Measurements from ENCODE around the gene NFX1. TPM values are rescaled to one million over a fixed set of nuclear protein-coding genes. Genes with fewer than 3 reads are reported as not detected.

Gene NFX1
- polyA plus RNA-seq, 1 donor (not counting 4 experiments of a cell fraction or from before 2014, with no cell fraction given), result 28.1 TPM

GRCh38 chr9:33288828-33289483 is 1.4 kb upstream of the NFX1 start:
- peaks cover 5 to 7% of the 10 kb centered on the region in 2 experiments for H3K36me3 ChIP-seq (ENCODE audit: control insufficient read depth in 2 of 2, extremely low read depth in 1 of 2, insufficient read depth in 2 of 2, low read length in 2 of 2)
- no peak overlapping the region for H3K4me2 ChIP-seq (ENCODE audit: control insufficient read depth, extremely low read depth, insufficient read depth, low read depth, low read length)
- TF ChIP-seq EZH2 (IDR thresholded peaks at IDR 0.05; ENCODE audit: low read length) (no peak), CTCF (optimal IDR thresholded peaks at IDR 0.05 in 1 of 3, IDR thresholded peaks at IDR 0.05 in 1 of 3, conservative IDR thresholded peaks at IDR 0.05 in 1 of 3; ENCODE audit: extremely low read depth in 1 of 3, insufficient read depth in 2 of 3, low read length in 3 of 3) (no peak)
- H3K79me2 ChIP-seq (ENCODE audit: control insufficient read depth, insufficient read depth, low read length), result peaks cover 27% of the 10 kb centered on the region
- no peaks in the 10 kb centered on the region for H3K4me1 ChIP-seq (ENCODE audit: control insufficient read depth, extremely low read depth, insufficient read depth, low read length)
- peak overlapping the region; percentile 100 for H3K27ac ChIP-seq (ENCODE audit: control insufficient read depth, insufficient read depth, low read length)
- no peak overlapping the region for H2AFZ ChIP-seq (ENCODE audit: control insufficient read depth, low read length)
- H3K9ac ChIP-seq (ENCODE audit: control insufficient read depth, extremely low read depth, insufficient read depth, low read length), result peak overlapping the region; percentile 100
- no peaks in the 10 kb centered on the region for H3K9me1 ChIP-seq (ENCODE audit: control insufficient read depth, extremely low read depth, insufficient read depth, low read length)
- no peaks in the 10 kb centered on the region for H4K20me1 ChIP-seq (ENCODE audit: control insufficient read depth, extremely low read depth, insufficient read depth, low read length)
- dilution Hi-C loops (cut with MboI; ENCODE audit: extremely low pct_ligation_motif_present, low sequenced_read_pairs), result no loop called here
- H3K4me3 ChIP-seq (ENCODE audit: control insufficient read depth in 2 of 3, extremely low read depth in 1 of 3, insufficient read depth in 2 of 3, low read depth in 1 of 3, low read length in 3 of 3), result no peak overlapping the region
- FAIRE-seq (no peak), DNase-seq (ENCODE audit: low read depth, low spot score) (no peak)
- no peaks in the 10 kb centered on the region for H3K27me3 ChIP-seq (ENCODE audit: control insufficient read depth, extremely low read depth, insufficient read depth, low read length)
- H3K9me3 ChIP-seq (ENCODE audit: control insufficient read depth, low read depth, low read length), result no peaks in the 10 kb centered on the region

- FAIRE-seq (no peak), DNase-seq (ENCODE audit: low read depth, low spot score) (no peak)
- Histone ChIP-seq H2AFZ (ENCODE audit: control insufficient read depth, low read length) (no peak overlapping the region), H3K36me3 (ENCODE audit: control insufficient read depth in 2 of 2, extremely low read depth in 1 of 2, insufficient read depth in 2 of 2, low read length in 2 of 2) (peaks cover 5 to 8% of the 10 kb centered on the region in 2 experiments), H3K4me3 (ENCODE audit: control insufficient read depth in 2 of 3, extremely low read depth in 1 of 3, insufficient read depth in 2 of 3, low read depth in 1 of 3, low read length in 3 of 3) (peak overlapping the region; percentile 56 to 97 (median 76)), H3K27ac (ENCODE audit: control insufficient read depth, insufficient read depth, low read length) (peak overlapping the region; percentile 100), H3K4me2 (ENCODE audit: control insufficient read depth, extremely low read depth, insufficient read depth, low read depth, low read length) (peak overlapping the region; percentile 66), H3K4me1 (ENCODE audit: control insufficient read depth, extremely low read depth, insufficient read depth, low read length) (no peaks in the 10 kb centered on the region), H3K27me3 (ENCODE audit: control insufficient read depth, extremely low read depth, insufficient read depth, low read length) (no peaks in the 10 kb centered on the region), H3K9me1 (ENCODE audit: control insufficient read depth, extremely low read depth, insufficient read depth, low read length) (no peaks in the 10 kb centered on the region), H3K79me2 (ENCODE audit: control insufficient read depth, insufficient read depth, low read length) (peaks cover 32% of the 10 kb centered on the region), H3K9ac (ENCODE audit: control insufficient read depth, extremely low read depth, insufficient read depth, low read length) (peak overlapping the region; percentile 100), H4K20me1 (ENCODE audit: control insufficient read depth, extremely low read depth, insufficient read depth, low read length) (no peaks in the 10 kb centered on the region), H3K9me3 (ENCODE audit: control insufficient read depth, low read depth, low read length) (no peaks in the 10 kb centered on the region)
- TF ChIP-seq EZH2 (IDR thresholded peaks at IDR 0.05; ENCODE audit: low read length), result no peak
- no peak for TF ChIP-seq CTCF (optimal IDR thresholded peaks at IDR 0.05 in 1 of 3, IDR thresholded peaks at IDR 0.05 in 1 of 3, conservative IDR thresholded peaks at IDR 0.05 in 1 of 3; ENCODE audit: extremely low read depth in 1 of 3, insufficient read depth in 2 of 3, low read length in 3 of 3)
- dilution Hi-C loops (cut with MboI; ENCODE audit: extremely low pct_ligation_motif_present, low sequenced_read_pairs), result no loop called here
These were observed 820 bp upstream of the NFX1 start for GRCh38 chr9:33289496-33289895.

All from keratinocyte (primary cell).